Left forelimb (tissue), 1 donor: Measurements from ENCODE around the gene ADD3.
"Not testable (repeated sequence)": the region's sequence is repeated elsewhere in the genome, so short reads cannot be mapped to it uniquely, and the experiment has no call there.

Source experiments
- DNase-seq: peaks from one replicate; pipeline ENCODE4 v3.0.0-alpha.2; 2018; ENCODE audit warnings: low spot score

The ADD3 gene

GRCh38 chr10:110033701-110034235 is 26.0 kb downstream of the ADD3 start:
- DNase-seq = no peak

DNA sequence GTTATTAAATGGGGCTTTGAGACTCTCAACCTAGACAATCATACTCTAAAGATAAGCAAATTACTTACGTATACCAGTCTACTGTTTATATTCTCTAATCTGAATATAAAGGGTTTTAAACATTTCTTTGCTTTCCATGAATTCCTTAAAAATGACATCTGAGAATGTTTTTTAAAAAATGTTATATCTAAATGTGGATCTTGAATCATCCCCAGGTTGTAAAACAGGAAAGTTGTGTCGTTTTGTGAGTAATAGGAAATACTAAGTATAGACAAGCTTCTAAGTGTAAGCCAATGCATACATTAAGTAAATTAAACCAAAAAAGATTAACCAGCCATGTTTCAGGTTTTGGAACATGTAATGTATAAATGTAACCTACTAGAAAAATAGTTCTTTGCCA is 26.8 kb downstream of the ADD3 start:
- no peak for DNase-seq

DNA sequence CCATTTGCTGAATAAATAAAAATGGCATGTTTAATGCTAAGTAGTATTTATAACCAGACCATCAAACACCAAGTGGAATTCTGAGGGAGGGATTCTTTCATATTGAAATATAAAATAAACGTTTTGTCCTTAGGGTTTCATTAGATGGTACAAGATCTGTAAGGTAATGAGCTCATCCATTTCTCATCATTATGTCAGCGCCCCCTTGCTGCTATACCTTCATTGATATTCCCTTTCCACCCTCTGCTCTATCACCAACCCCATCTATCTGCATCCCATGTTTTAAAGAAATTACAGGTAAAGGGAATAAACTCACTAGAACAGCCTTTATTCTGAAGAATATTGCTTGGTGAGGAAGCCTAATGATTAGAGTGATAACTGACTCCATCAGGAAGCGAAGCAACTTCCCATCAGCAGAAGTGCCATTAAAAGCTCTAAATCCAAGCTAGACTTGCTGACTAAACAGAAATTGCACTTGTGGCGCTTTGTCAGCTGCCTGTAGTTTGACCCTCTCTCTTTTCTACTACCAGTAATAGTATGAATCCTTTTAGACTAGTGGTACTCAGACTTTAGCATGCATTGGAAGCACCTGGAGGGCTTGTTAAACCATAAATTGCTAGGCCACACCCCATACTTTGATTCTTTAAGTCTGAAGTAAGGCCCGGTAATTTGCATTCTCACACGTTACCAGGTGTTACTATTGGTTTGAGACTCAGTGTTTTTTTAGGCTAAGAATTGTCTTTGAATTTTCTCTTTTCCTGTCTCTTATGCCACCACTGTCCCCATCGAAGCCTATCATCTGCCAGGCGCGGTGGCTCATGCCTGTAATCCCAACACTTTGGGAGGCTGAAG is 27.5 kb downstream of the ADD3 start:
- DNase-seq = no peak

DNA sequence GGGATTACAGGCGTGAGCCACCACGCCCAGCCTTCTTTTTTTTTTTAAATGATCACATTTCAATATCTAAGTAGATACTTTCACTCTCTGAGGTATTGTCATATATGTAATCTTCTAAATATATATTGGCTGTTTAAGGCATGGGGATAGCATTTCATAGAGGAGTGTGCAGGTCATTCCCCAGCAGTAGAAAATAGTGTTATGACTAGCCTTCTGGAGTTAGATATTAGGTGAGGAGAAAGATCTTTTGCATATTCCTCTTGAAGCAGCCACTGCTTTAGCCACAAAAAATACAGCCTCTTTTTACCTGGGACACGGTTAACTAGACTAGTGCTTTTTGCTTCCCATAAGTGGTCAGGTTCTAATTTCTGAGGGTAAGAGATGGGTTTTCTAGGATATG is 28.9 kb downstream of the ADD3 start:
- no peak for DNase-seq

- no peak for DNase-seq
These were observed 31.5 kb downstream of the ADD3 start for GRCh38 chr10:110039254-110039653.

- no peak for DNase-seq
These were observed 32.3 kb downstream of the ADD3 start for GRCh38 chr10:110040108-110040507.

DNA sequence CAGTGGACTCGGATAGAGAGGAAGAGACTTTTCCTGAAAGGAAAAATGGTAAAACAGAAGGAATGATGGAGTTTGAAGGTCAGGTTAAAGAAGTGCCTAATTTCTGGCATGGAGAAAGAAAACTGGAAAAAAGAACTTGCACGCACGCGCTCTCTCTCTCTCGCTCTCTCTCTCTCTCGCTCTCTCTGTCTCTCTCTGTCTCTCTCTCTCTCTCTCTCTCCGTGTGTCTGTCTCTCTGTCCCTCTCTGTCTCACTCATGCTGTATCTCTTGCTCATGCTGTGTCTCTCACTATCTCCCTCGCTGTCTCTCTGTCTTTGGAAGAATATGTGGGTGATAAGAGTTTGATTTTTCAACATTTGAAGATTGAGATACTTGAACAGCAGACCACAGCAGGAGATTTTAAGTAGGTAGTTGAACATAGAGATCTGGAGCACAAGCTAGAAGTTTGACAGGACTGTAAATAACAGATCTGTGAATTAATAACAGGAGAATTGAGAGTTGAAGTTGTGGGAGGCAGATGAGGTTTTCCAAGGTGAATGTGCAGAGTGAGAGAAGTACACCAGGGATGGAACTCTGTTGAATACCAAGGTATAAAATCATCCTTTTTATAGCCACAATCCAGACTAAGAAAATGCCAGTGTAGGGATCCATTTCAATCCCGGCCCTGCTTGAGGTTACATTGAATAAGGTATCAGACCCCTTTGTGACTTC is 33.1 kb downstream of the ADD3 start:
- no peak for DNase-seq

- DNase-seq = no peak
These were observed 33.7 kb downstream of the ADD3 start for GRCh38 chr10:110041479-110041829.

DNA sequence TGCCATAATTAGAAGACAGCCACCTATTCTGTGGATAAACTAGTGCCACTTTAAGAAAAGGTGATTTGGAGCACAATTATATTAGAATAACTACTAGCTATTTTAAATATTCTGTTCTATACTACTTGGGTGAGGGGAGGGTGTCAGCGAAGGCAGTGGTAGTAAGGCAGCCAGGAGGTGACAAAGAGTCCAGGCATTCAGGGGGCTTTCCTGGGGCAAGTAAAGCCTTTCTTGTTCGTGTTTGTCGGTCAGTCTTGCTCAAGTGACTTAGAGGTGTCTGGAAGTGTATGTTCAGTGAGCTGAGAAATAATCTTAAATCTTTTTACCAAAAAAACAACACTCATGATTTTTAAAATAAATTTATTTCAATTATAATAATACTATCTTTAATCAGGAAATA is 34.4 kb downstream of the ADD3 start:
- no peak for DNase-seq

DNA sequence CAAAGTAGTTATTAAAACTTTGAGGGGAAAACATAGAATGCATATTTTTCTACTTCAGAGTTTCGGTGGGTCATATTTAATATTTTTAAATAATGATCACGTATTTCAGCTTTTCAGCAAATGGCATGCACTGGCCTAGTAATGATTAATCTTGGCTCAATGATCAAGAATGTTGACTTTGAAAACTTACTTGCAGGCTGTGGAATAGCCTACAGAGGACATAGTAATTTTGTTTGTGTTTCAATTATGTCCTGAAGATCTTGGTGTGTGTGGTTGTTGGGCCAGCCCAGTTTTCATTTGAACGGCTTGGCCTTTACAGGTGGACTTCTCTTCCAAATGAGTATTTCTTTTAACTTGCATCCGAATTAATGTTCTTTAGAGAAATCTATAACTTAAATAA is 35.1 kb downstream of the ADD3 start:
- DNase-seq = no peak

DNA sequence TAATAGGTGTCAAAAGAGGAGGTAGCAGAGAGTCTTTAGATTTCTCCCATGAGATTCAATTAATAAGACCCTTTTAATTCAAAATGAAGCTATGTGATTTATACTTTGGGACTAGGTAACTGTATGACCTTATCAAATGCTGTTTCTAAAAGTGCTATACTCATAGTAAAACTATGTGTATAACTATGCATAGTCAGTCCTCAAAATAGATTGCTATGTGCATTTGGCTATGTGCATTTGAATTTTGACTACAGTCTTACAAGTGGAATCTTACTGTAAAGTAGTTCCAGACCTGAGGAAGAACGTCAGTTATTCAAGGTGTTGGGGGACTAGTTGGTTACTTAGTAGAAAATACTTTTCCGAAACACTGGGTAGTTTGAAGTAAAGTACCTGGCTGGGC is 36.9 kb downstream of the ADD3 start:
- no peak for DNase-seq

DNA sequence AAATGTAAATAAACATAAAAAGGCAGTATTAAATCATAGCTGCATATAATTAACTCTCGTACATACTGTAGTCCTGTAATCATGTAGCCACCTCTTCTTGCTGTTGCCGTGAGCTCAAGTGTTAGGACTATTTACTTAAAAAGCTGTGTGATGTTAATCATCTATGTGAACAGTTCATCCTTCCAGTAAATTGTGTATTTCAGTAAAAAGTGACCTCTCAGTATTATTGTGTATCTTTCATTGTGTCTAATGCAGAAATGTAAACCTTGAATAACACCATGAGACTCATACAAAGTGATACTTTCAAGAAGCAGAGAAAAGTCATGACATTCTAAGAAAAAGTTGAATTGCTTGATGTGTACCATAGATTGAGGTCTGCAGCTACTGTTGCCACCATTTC is 38.0 kb downstream of the ADD3 start:
- no peak for DNase-seq

DNA sequence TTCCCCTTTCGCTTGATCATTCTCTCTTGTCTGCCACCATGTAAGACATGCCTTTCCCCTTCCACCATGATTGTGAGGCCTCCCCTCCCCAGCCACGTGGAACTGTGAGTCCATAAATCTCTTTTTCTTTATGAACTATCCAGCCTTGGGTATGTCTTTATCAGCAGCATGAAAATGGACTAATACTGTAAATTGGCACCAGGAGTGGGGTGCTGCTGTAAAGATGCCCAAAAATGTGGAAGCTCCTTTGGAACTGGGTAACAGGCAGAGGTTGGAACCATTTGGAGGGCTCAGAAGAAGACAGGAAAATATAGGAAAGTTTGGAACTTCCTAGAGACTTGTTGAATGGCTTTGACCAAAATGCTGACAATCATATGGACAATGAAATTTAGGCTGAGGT is 40.4 kb downstream of the ADD3 start:
- DNase-seq = not testable (repeated sequence)

- DNase-seq = no peak
These were observed 41.0 kb downstream of the ADD3 start for GRCh38 chr10:110048781-110049180.

DNA sequence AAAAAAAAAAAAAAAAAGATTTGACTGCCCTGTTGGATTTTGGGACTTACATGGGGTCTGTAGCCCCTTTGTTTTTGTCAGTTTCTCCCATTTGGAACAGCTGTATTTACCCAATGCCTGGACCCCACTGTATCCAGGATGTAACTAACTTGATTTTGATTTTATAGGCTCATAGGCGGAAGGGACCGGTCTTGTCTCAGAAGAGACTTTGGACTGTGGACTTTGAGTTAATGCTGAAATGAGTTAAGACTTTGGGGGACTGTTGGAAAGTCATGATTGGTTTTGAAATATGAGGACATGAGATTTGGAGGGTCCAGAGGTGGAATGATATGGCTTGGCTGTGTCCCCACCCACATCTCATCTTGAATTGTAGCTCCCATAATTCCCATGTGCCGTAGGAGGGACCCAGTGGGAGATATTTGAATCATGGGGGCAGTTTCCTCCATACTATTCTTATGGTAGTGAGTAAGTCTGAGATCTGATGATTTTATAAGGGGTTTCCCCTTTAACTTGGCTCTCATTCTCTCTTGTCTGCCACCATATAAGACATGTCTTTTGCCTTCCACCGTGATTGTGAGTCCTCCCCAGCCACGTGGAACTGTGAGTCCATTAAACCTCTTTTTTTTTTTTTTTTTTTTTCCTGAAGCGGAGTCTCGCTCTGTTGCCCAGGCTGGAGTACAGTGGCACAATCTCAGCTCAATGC is 42.3 kb downstream of the ADD3 start:
- not testable (repeated sequence) for DNase-seq

- DNase-seq = no peak
These were observed 43.7 kb downstream of the ADD3 start for GRCh38 chr10:110051487-110051886.

GRCh38 chr10:110052916-110053315 is 45.1 kb downstream of the ADD3 start:
- DNase-seq = no peak

DNA sequence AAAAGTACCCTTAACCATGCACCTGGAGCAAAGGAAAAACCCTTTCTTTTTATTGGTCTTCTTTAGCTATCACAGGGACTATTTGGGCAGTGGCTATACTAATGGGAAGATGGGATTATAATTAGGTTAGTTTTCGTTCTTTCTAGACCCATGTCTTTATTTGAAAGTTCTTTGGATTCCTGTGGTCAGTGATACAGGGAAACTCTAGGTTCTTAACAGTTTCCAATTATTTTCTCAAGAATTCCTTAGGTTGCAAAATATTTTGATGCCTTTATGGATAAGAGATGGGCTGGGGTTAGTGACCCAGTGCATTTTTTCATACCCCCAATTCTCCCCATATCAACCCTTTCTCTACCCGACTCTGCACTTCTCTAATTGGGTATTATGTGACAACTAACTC is 49.0 kb downstream of the ADD3 start:
- DNase-seq = no peak

DNA sequence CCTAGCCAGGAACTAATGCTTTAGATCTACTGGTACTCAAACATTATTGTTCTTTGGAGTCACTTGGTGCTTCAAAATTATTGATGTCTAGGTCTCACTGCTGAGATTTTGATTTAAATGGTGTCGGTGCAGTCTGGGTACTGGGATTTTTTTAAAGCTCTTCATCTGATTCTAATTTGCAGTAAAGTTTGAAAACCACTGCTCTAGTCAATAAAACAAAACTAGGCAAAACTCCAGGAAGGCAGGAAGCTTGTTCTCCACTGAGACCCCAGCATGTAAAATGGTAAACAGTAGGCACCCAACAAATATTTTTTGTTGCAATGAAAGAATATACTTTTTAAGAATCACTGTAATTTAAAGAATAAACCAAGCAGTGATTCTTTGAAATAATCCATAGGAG is 49.7 kb downstream of the ADD3 start:
- DNase-seq = no peak

GRCh38 chr10:110058212-110058611 is 50.4 kb downstream of the ADD3 start:
- no peak for DNase-seq

GRCh38 chr10:110059925-110060324 is 52.1 kb downstream of the ADD3 start:
- no peak for DNase-seq

DNA sequence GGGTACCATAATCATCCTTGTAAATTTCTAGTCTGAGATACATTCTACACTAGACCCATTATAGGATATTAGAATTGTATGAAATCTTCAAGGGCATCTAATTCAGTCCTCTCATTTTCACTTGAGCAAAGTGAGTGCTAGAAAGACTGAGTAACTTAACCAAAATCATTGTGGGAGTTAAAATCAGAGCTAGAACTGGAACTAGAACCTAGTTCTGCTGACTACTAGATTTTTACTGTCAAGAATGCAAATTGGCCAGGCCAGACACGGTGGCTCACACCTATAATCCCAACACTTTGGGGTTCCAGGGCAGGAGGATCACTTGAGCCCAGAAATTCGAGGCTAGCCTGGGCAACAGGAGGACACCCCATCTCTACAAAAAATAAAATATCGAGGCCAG is 53.9 kb downstream of the ADD3 start:
- no peak for DNase-seq

- DNase-seq = no peak
These were observed 57.5 kb downstream of the ADD3 start for GRCh38 chr10:110065269-110065668.
